ENCODE measurements around the gene TACR1. TPM values are rescaled to one million over a fixed set of nuclear protein-coding genes. Genes with fewer than 3 reads are reported as not detected.

Gene TACR1
- total and polyA plus RNA-seq, 2 donors (not counting 1 experiment from before 2014, with no cell fraction given) = 0.01 to 0.05 TPM

- Mint-ChIP-seq H3K4me1 (peaks cover 20% of the 10 kb centered on the region), H3K4me3 (no peak overlapping the region), H3K9me3 (ENCODE audit: insufficient read depth) (no peaks in the 10 kb centered on the region), H3K27ac (no peak overlapping the region), H3K27me3 (peaks cover 57% of the 10 kb centered on the region)
- Histone ChIP-seq H3K9ac (ENCODE audit: low read length) (no peak overlapping the region), H2AFZ (ENCODE audit: insufficient read depth, low read depth, low read length, poor library complexity, severe bottlenecking) (no peak overlapping the region), H3K27me3 (replicated peaks in 1 of 4; ENCODE audit: control extremely low read depth in 1 of 4, control insufficient read depth in 3 of 4, insufficient read depth in 4 of 4, low read length in 3 of 4) (peaks cover 0 to 24% (median 20%) of the 10 kb centered on the region in 4 experiments), H3K79me2 (ENCODE audit: control insufficient read depth, insufficient read depth, low read length) (no peaks in the 10 kb centered on the region), H3K4me1 (ENCODE audit: control insufficient read depth in 2 of 2, insufficient read depth in 2 of 2, low read length in 2 of 2) (peaks cover 16 to 18% of the 10 kb centered on the region in 2 donors), H3K4me3 (ENCODE audit: control extremely low read depth in 1 of 5, extremely low read depth in 1 of 5, insufficient read depth in 1 of 5, low read depth in 2 of 5, low read length in 4 of 5) (no peak overlapping the region), H3K9me3 (ENCODE audit: control extremely low read depth in 1 of 3, control insufficient read depth in 2 of 3, insufficient read depth in 1 of 3, low read length in 2 of 3) (peaks cover 0 to 3% (median 0%) of the 10 kb centered on the region in 3 donors), H3K27ac (ENCODE audit: low read length in 2 of 2) (no peak overlapping the region), H3K36me3 (replicated peaks in 1 of 2; ENCODE audit: control extremely low read depth in 1 of 2, control insufficient read depth in 1 of 2, extremely low read depth in 1 of 2, insufficient read depth in 2 of 2, low read length in 1 of 2) (no peaks in the 10 kb centered on the region), H3K4me2 (replicated peaks; ENCODE audit: low read depth, low read length, poor library complexity, severe bottlenecking) (no peak overlapping the region), H4K20me1 (ENCODE audit: control insufficient read depth, insufficient read depth, low read length, poor library complexity, severe bottlenecking) (no peaks in the 10 kb centered on the region)
- ATAC-seq (ENCODE audit: low read depth) (no peak), DNase-seq (no peak)
- POLR2A ChIA-PET = no interaction called here
- intact Hi-C loops (cut with micrococcal nuclease) = loop anchor here (10.0 kb wide), 1 partner anchor 270 kb away; no protein-coding TSS in a partner anchor
- TF ChIP-seq, protein P1, sequence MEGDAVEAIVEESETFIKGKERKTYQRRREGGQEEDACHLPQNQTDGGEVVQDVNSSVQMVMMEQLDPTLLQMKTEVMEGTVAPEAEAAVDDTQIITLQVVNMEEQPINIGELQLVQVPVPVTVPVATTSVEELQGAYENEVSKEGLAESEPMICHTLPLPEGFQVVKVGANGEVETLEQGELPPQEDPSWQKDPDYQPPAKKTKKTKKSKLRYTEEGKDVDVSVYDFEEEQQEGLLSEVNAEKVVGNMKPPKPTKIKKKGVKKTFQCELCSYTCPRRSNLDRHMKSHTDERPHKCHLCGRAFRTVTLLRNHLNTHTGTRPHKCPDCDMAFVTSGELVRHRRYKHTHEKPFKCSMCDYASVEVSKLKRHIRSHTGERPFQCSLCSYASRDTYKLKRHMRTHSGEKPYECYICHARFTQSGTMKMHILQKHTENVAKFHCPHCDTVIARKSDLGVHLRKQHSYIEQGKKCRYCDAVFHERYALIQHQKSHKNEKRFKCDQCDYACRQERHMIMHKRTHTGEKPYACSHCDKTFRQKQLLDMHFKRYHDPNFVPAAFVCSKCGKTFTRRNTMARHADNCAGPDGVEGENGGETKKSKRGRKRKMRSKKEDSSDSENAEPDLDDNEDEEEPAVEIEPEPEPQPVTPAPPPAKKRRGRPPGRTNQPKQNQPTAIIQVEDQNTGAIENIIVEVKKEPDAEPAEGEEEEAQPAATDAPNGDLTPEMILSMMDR (IDR thresholded peaks at IDR 0.05) = no peak
- no peak for TF ChIP-seq EZH2 (IDR thresholded peaks at IDR 0.05; ENCODE audit: borderline replicate concordance, insufficient read depth, low read depth, low read length, poor library complexity, severe bottlenecking)
- WGBS (ENCODE audit: insufficient coverage) = no CpG with 5 or more reads among the region's 1 CpG
- CTCF ChIA-PET = interaction anchor here (0.7 kb wide), 1 partner anchor 271 kb away, joined by 3 read pairs; no protein-coding TSS in a partner anchor
Measured at GRCh38 chr2:75195076-75195691, 4.1 kb downstream of the TACR1 start.

- DNase-seq (no peak), ATAC-seq (ENCODE audit: low read depth) (peak; percentile 41)
- H3K27ac ChIP-seq (ENCODE audit: low read length in 2 of 2) = no peak overlapping the region
- peaks cover 0 to 2% (median 0%) of the 10 kb centered on the region in 3 donors for H3K9me3 ChIP-seq (ENCODE audit: control extremely low read depth in 1 of 3, control insufficient read depth in 2 of 3, insufficient read depth in 1 of 3, low read length in 2 of 3)
- H2AFZ ChIP-seq (ENCODE audit: insufficient read depth, low read depth, low read length, poor library complexity, severe bottlenecking) = no peak overlapping the region
- no peaks in the 10 kb centered on the region for H3K79me2 ChIP-seq (ENCODE audit: control insufficient read depth, insufficient read depth, low read length)
- Mint-ChIP-seq H3K9me3 (ENCODE audit: insufficient read depth) (no peaks in the 10 kb centered on the region), H3K4me1 (peaks cover 12% of the 10 kb centered on the region), H3K27me3 (peaks cover 58% of the 10 kb centered on the region), H3K4me3 (no peak overlapping the region), H3K27ac (no peak overlapping the region)
- no peak overlapping the region for H3K4me2 ChIP-seq (replicated peaks; ENCODE audit: low read depth, low read length, poor library complexity, severe bottlenecking)
- POLR2A ChIA-PET = no interaction called here
- H4K20me1 ChIP-seq (ENCODE audit: control insufficient read depth, insufficient read depth, low read length, poor library complexity, severe bottlenecking) = no peaks in the 10 kb centered on the region
- CTCF ChIA-PET = no interaction called here
- intact Hi-C loops (cut with micrococcal nuclease) = loop anchor here (10.0 kb wide), 1 partner anchor 270 kb away; no protein-coding TSS in a partner anchor
- no peak overlapping the region for H3K4me3 ChIP-seq (ENCODE audit: control extremely low read depth in 1 of 5, extremely low read depth in 1 of 5, insufficient read depth in 1 of 5, low read depth in 2 of 5, low read length in 4 of 5)
- no peaks in the 10 kb centered on the region for H3K36me3 ChIP-seq (replicated peaks in 1 of 2; ENCODE audit: control extremely low read depth in 1 of 2, control insufficient read depth in 1 of 2, extremely low read depth in 1 of 2, insufficient read depth in 2 of 2, low read length in 1 of 2)
- H3K27me3 ChIP-seq (replicated peaks in 1 of 4; ENCODE audit: control extremely low read depth in 1 of 4, control insufficient read depth in 3 of 4, insufficient read depth in 4 of 4, low read length in 3 of 4) = peaks cover 0 to 16% (median 13%) of the 10 kb centered on the region in 4 experiments
- no peak for TF ChIP-seq EZH2 (IDR thresholded peaks at IDR 0.05; ENCODE audit: borderline replicate concordance, insufficient read depth, low read depth, low read length, poor library complexity, severe bottlenecking)
- TF ChIP-seq, protein P1 (IDR thresholded peaks at IDR 0.05) = no peak
- H3K9ac ChIP-seq (ENCODE audit: low read length) = no peak overlapping the region
- peaks cover 8 to 9% of the 10 kb centered on the region in 2 donors for H3K4me1 ChIP-seq (ENCODE audit: control insufficient read depth in 2 of 2, insufficient read depth in 2 of 2, low read length in 2 of 2)
- WGBS (ENCODE audit: insufficient coverage) = 38% methylated on average over 1 of the region's 4 CpGs
Measured at GRCh38 chr2:75194184-75194868, 5.0 kb downstream of the TACR1 start.

Data from B cell (primary cell).